Urinary bladder (tissue), 4 donors: ENCODE results near the gene SZT2. TPM values are rescaled to one million over a fixed set of nuclear protein-coding genes. Genes with fewer than 3 reads are reported as not detected.

Experiments used
- DNase-seq: peaks from one replicate; pipeline ENCODE4 v3.0.0-alpha.2; 2015; ENCODE audit errors: extremely low spot score
- H3K27ac ChIP-seq: one replicate; pipeline ENCODE4 v1.5.1; 2013; ENCODE audit warnings: low read depth, mild to moderate bottlenecking, moderate library complexity
- H3K36me3 ChIP-seq: one replicate; pipeline ENCODE4 v1.6.1; 2013; ENCODE audit warnings: mild to moderate bottlenecking, moderate library complexity; ENCODE audit not compliant: insufficient read depth
- H3K4me1 ChIP-seq: one replicate; pipeline ENCODE4 v1.6.1; 2013; ENCODE audit warnings: mild to moderate bottlenecking, moderate library complexity; ENCODE audit not compliant: insufficient read depth
- H3K4me3 ChIP-seq: one replicate; pipeline ENCODE4 v1.5.1; 2013; ENCODE audit warnings: low read depth, low read length
- WGBS: extraction: QIAGEN DNeasy Blood & Tissue Kit; methylation state at CpG from one replicate; pipeline ENCODE4 v1.1.7; 2013; 5-methylcytosine and 5-hydroxymethylcytosine counted together
- polyA plus RNA-seq: library from polyadenylated mRNA; stranded (reverse); fragments of 200-250 nt; gene quantifications from one replicate; pipeline ENCODE4 v1.2.3, GENCODE V29; 2013
- total RNA-seq: library from RNA; depleted of rRNA; stranded (reverse); fragments of >200 nt; gene quantifications from one replicate; pipeline ENCODE4 v1.2.3, GENCODE V29; 2014
- donor health status: healthy with polysubstance abuse.
- donor health status: healthy.

SZT2 gene
- total and polyA plus RNA-seq, 2 donors, result 14.9 to 42.3 TPM

GRCh38 chr1:43427941-43428340, 38.2 kb downstream of the SZT2 start:
- 86% methylated on average over 9 of the region's 9 CpGs for WGBS
- Histone ChIP-seq H3K4me1 (no peaks in the 10 kb centered on the region), H3K27ac (no peak overlapping the region), H3K4me3 (no peak overlapping the region), H3K36me3 (peaks cover 10% of the 10 kb centered on the region)
- no peak for DNase-seq

DNA sequence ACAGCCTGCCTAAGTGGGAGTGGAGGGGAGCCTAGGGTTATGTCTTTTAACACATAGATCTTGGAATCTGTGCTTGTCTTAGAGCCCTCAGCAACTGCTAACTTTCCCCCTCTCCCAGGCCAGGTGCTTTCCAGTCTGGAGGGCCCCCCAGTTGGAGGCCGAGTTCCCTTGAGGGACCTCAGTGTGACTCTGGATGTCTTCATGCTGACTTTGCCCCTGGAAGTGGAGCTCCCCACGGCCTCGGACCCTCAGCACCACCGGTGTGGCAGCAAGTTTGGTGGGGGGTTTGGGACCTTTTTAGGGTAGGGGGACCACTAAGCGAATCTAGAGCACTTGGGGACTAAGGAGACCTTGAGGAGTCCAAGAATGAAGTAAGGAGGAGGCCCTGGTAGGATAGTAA, 41.1 kb downstream of the SZT2 start:
- peaks cover 10% of the 10 kb centered on the region for H3K36me3 ChIP-seq
- DNase-seq, result no peak
- H3K4me3 ChIP-seq, result no peak overlapping the region
- no peak overlapping the region for H3K27ac ChIP-seq
- WGBS, result 96% methylated on average over 5 of the region's 5 CpGs
- no peaks in the 10 kb centered on the region for H3K4me1 ChIP-seq

DNA sequence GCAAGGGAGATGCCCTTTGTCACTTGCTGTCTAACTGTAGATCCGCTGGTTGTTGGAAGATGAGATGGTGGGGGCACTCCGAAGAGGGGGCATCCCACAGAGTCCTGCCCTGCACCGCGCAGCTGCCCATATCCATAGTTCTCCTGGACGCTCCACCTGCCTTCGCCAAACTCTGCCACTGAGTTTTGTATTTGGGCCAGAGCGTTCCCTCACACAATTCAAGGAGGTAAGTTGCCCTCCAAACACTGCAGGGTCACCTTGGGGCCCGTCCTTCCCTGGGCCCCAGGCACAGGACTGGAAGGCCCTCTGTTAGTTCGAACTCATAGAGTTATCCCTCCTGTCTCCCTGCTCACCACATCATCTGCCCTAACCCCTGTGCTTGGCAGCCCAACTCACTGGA, 42.0 kb downstream of the SZT2 start:
- Histone ChIP-seq H3K4me3 (no peak overlapping the region), H3K36me3 (peaks cover 10% of the 10 kb centered on the region), H3K27ac (no peak overlapping the region), H3K4me1 (no peaks in the 10 kb centered on the region)
- DNase-seq, result no peak
- 95% methylated on average over 9 of the region's 9 CpGs for WGBS

GRCh38 chr1:43432171-43432860, 42.6 kb downstream of the SZT2 start:
- H3K36me3 ChIP-seq, result peaks cover 8% of the 10 kb centered on the region
- H3K4me3 ChIP-seq, result no peak overlapping the region
- 94% methylated on average over 9 of the region's 9 CpGs for WGBS
- DNase-seq, result no peak
- no peaks in the 10 kb centered on the region for H3K4me1 ChIP-seq
- H3K27ac ChIP-seq, result no peak overlapping the region

GRCh38 chr1:43432907-43433306, 43.2 kb downstream of the SZT2 start:
- no peak overlapping the region for H3K4me3 ChIP-seq
- no peak overlapping the region for H3K27ac ChIP-seq
- H3K36me3 ChIP-seq, result peaks cover 8% of the 10 kb centered on the region
- DNase-seq, result no peak
- WGBS, result 92% methylated on average over 5 of the region's 5 CpGs
- H3K4me1 ChIP-seq, result no peaks in the 10 kb centered on the region

DNA sequence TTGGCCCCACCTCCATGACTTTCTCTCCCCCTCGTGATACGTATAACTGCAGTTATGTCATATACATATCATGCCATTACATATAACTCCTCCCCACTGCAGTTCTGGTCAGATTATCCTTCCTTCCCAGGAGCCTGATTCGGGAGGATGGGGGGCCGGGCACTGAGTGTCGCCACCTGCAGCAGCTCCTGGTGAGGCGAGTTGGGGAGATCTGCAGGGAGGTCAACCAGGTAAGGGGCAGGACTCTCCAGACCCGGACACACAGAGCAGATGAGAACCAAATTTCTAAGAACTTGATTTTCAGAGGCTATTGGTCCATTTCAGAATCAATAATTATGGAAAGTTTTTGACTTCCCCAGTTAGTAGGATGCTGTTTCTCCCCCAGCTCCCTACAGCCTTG, 44.6 kb downstream of the SZT2 start:
- Histone ChIP-seq H3K4me1 (no peaks in the 10 kb centered on the region), H3K27ac (no peak overlapping the region), H3K4me3 (no peak overlapping the region), H3K36me3 (peaks cover 8% of the 10 kb centered on the region)
- WGBS, result 90% methylated on average over 7 of the region's 7 CpGs
- no peak for DNase-seq

- Histone ChIP-seq H3K4me1 (no peaks in the 10 kb centered on the region), H3K4me3 (no peak overlapping the region), H3K36me3 (peaks cover 8% of the 10 kb centered on the region), H3K27ac (no peak overlapping the region)
- DNase-seq, result no peak
- 63% methylated on average over 14 of the region's 14 CpGs for WGBS
These were observed 45.7 kb downstream of the SZT2 start for GRCh38 chr1:43435146-43436145.

DNA sequence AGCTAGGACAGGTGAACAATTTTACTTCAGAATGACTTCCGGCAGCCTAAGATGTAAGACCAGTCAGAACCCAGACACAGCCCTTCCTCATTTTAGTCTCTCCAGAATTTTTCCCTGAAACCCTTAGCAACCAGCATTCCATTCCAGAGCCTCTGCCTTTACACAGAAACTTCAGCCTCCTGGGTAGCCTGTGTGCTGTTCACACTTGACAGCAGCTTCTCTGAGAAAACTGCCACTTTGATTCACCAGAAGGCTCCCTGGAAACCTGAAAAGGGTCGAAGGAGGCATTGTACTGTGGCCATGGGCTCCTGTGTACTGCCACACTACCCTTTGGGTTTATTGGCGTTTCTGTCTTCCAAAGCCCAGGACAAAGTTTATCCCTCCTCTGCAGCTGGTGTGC, 46.7 kb downstream of the SZT2 start:
- no peak for DNase-seq
- 73% methylated on average over 3 of the region's 3 CpGs for WGBS
- no peak overlapping the region for H3K4me3 ChIP-seq
- H3K4me1 ChIP-seq, result no peaks in the 10 kb centered on the region
- no peak overlapping the region for H3K27ac ChIP-seq
- H3K36me3 ChIP-seq, result peaks cover 5% of the 10 kb centered on the region

DNA sequence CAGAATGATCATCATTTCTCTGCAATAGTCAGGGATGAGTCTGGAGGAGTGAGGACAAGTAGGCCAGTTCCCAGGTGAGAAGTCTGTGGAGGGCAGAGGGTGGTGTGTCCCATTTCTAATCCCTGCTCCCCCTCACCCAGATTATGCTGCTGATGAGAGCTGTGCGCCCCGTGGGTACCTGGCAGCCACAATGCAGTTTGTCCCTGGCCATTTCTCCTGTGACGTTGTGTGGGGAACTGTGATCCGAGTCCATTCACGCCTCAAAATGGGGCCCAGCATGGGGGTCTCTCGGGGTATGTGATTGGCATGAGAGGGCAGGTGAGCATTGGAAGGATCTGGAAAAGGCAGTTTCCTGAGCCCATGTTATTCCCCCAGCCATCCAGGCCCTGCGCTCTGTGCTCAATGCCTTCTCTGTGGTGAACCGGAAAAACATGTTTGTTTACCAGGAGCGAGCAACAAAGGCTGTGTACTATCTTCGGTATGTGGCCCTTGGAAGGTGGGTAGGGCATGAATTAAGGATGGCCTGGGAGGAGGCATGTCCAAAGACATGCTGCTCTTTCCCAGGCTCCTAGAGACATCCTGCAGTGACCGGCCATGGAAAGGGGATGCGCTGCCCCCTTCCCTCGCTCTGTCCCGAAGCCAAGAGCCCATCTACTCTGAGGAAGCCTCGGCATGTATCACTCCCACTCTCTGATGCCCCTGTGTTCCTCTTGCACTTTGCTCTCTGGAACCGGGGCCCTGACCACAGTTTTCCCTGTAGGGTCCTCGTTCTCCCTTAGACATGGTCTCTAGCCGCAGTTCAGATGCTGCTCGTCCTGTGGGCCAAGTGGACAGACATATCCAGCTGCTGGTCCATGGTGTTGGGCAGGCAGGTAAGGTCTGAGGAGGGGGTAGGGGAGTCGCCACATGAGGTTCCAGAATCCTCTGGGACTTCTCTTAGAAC, 47.6 kb downstream of the SZT2 start:
- no peak for DNase-seq
- Histone ChIP-seq H3K36me3 (peaks cover 3% of the 10 kb centered on the region), H3K4me1 (no peaks in the 10 kb centered on the region), H3K4me3 (no peak overlapping the region), H3K27ac (no peak overlapping the region)
- WGBS, result 91% methylated on average over 20 of the region's 20 CpGs

DNA sequence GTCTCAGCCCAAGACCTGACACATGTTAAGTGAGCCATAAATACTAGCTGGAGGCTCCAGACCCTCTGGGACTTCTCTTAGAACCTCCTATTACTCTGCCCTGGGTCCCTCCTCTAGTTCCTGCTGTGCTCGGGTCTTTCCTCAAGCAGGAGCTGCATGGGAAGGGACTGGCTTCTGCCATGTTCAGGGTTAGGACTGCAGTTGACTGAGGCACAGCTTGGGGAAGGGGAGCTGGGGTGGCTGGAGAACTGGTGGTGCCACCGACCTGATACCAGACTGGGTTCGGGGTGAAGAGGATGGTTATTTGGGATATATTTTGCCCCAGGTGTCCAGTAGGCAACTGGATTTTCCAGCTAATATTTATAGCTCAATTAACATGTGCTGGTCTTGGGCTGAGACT, 48.3 kb downstream of the SZT2 start:
- Histone ChIP-seq H3K4me3 (no peak overlapping the region), H3K27ac (no peak overlapping the region), H3K36me3 (no peaks in the 10 kb centered on the region), H3K4me1 (no peaks in the 10 kb centered on the region)
- no peak for DNase-seq
- WGBS, result 90% methylated on average over 3 of the region's 3 CpGs

- Histone ChIP-seq H3K4me1 (no peaks in the 10 kb centered on the region), H3K27ac (no peak overlapping the region), H3K4me3 (no peak overlapping the region), H3K36me3 (no peaks in the 10 kb centered on the region)
- WGBS, result 96% methylated on average over 8 of the region's 8 CpGs
- DNase-seq, result no peak
These were observed 48.9 kb downstream of the SZT2 start for GRCh38 chr1:43438576-43438952.

DNA sequence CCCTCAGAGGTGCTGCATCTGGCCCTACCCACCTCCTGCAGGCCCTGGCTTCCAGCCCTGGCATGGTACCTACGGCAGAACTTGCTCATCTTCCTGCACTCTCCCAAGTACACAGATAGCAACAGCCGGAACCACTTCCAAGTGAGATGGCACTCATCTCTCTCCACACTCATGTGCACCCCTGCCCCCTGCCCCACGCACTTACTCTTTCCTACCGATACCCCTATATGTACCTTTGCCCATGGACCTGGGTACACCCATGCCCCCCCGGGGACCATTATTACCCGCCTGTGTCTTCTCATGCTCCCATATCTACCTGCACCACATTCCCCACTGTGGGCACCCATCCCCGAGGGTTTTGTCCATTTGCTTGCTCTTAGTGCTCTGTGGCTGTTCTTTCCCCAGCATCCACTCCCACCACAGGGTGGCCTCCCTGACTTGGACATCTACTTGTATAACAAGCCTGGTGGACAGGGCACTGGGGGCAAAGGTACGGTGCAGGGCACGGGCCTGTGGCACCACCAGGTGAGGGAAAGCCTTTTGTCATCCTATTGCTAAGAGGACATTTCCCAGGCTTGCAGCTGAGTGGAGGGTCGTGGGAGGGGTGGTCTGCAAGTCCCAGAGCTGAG, 49.4 kb downstream of the SZT2 start:
- 88% methylated on average over 10 of the region's 10 CpGs for WGBS
- H3K4me1 ChIP-seq, result no peaks in the 10 kb centered on the region
- no peak overlapping the region for H3K4me3 ChIP-seq
- no peaks in the 10 kb centered on the region for H3K36me3 ChIP-seq
- no peak for DNase-seq
- no peak overlapping the region for H3K27ac ChIP-seq

DNA sequence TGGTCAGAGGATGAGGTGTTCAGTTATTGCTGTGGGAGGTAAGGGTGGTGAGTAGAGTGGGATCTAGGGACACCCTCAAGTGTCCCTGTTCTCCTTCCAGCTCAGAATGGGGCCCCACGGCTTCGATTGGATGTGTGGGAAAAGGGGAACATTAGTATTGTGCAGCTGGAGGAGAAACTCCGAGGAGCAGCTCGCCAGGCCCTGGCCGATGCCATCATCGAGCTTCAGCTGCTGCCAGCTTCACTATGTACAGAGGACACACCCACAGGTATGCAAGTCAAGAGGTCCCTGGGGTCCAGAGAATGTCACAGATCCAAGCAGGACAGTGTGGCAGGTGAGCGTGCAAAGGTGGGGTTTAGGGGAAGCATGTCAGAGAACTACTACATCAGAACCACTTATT, 50.1 kb downstream of the SZT2 start:
- WGBS, result 94% methylated on average over 7 of the region's 7 CpGs
- no peak overlapping the region for H3K4me3 ChIP-seq
- no peaks in the 10 kb centered on the region for H3K36me3 ChIP-seq

More for the DNA sequence above, 50.1 kb downstream of the SZT2 start:
- no peak for DNase-seq
- H3K27ac ChIP-seq, result no peak overlapping the region
- H3K4me1 ChIP-seq, result no peaks in the 10 kb centered on the region
